Upper lobe of left lung (tissue), 6 donors: ENCODE results near the gene CBFA2T3. TPM values are rescaled to one million over a fixed set of nuclear protein-coding genes. Genes with fewer than 3 reads are reported as not detected.

Experiments used
- ATAC-seq, 2 donors: fragments of 200-7000 bp; cut with Tn5 transposase; one replicate each; pipeline ENCODE4 v1.9.1; 2022; ENCODE audit warnings: mild to moderate bottlenecking in 2 of 2, moderate library complexity in 2 of 2; ENCODE audit not compliant: low FRiP score in 2 of 2
- DNase-seq, 2 donors: peaks; one replicate each; pipeline ENCODE4 v3.0.0-alpha.2; 2019 to 2020
- H3K27ac ChIP-seq, 4 donors: fragments of 200-600 bp; sonication (generic); one replicate each; pipeline ENCODE4 v1.5.1; 2016 to 2019
- H3K27me3 ChIP-seq, 4 donors: fragments of 200-600 bp; sonication (generic); one replicate each; pipeline ENCODE4 v1.5.1; 2017 to 2019
- H3K36me3 ChIP-seq, 4 donors: fragments of 200-600 bp; sonication (generic); one replicate each; pipeline ENCODE4 v1.5.1; 2016 to 2019
- H3K4me1 ChIP-seq, 4 donors: fragments of 200-600 bp; sonication (generic); one replicate each; pipeline ENCODE4 v1.5.1; 2018 to 2019
- H3K4me3 ChIP-seq, 4 donors: fragments of 200-600 bp; sonication (generic); one replicate each; pipeline ENCODE4 v1.5.1; 2017 to 2019; ENCODE audit warnings: mild to moderate bottlenecking in 2 of 4, moderate library complexity in 1 of 4
- H3K9me3 ChIP-seq, 4 donors: fragments of 200-600 bp; sonication (generic); one replicate each; pipeline ENCODE4 v1.5.1; 2018 to 2019
- CTCF ChIP-seq, 6 experiments: fragments of 450-650 bp in 4 of 6; fragments of 200-600 bp in 2 of 6; sonication (generic) in 2 of 6; IDR thresholded peaks; one replicate each; pipeline ENCODE4 v1.5.1; 2016 to 2019; ENCODE audit warnings: antibody characterized with exemption in 6 of 6
- EP300 ChIP-seq, 4 donors: sonication (generic); formaldehyde crosslinking; IDR thresholded peaks; one replicate each; pipeline ENCODE4 v1.5.1; 2017; ENCODE audit warnings: antibody characterized with exemption in 4 of 4, control low read depth in 2 of 4
- POLR2A ChIP-seq, 4 donors: fragments of 450-650 bp; IDR thresholded peaks; one replicate each; pipeline ENCODE4 v1.5.1; 2016 to 2017; ENCODE audit warnings: antibody characterized with exemption in 4 of 4, mild to moderate bottlenecking in 2 of 4
- POLR2AphosphoS5 ChIP-seq, 2 donors: sonication (generic); formaldehyde crosslinking; IDR thresholded peaks; one replicate each; pipeline ENCODE4 v1.5.1; 2017; ENCODE audit warnings: antibody characterized with exemption in 2 of 2
- WGBS, 2 donors: methylation state at CpG; one replicate each; pipeline ENCODE4 v1.1.5; 2017 to 2018; 5-methylcytosine and 5-hydroxymethylcytosine counted together
- total RNA-seq, 6 donors: library from RNA; depleted of rRNA in 4 of 6; stranded (reverse); fragments of >200 nt in 4 of 6; gene quantifications; one replicate each; pipeline versions ENCODE4 v1.1.0 to v1.2.1, GENCODE V29; 2016 to 2021
- donor health status: DM: no; HTN: no; CAD: no; lungs with moderate emphysema.
- donor health status: DM: no; HTN: yes; CAD: no; lungs with severe emphysema.

CBFA2T3 gene
- total RNA-seq, 6 donors from 2014 or later: 2.7 to 33.5 (median 15.2) TPM

GRCh38 chr16:88994695-88995094, 17.7 kb upstream of the CBFA2T3 start:
- Histone ChIP-seq H3K4me3 (no peak overlapping the region), H3K27ac (no peak overlapping the region), H3K4me1 (peaks cover 0 to 16% (median 6%) of the 10 kb centered on the region in 4 donors), H3K9me3 (peaks cover 0 to 21% (median 14%) of the 10 kb centered on the region in 4 donors), H3K36me3 (no peaks in the 10 kb centered on the region), H3K27me3 (peaks cover 0 to 7% (median 3%) of the 10 kb centered on the region in 4 donors)
- WGBS, 2 donors: 50 to 52% methylated on average over 12 of the region's 12 CpGs
- ATAC-seq (no peak), DNase-seq (no peak)
- no peak for TF ChIP-seq POLR2AphosphoS5 (IDR thresholded peaks at IDR 0.05)
- TF ChIP-seq EP300 (IDR thresholded peaks at IDR 0.05): no peak

- ATAC-seq (no peak), DNase-seq (peak in 1 of 2 donors; percentile 32)
- H3K27me3 ChIP-seq: peaks cover 0 to 7% (median 3%) of the 10 kb centered on the region in 4 donors
- TF ChIP-seq POLR2A (IDR thresholded peaks at IDR 0.05) (no peak), EP300 (IDR thresholded peaks at IDR 0.05) (no peak)
- peaks cover 0 to 21% (median 14%) of the 10 kb centered on the region in 4 donors for H3K9me3 ChIP-seq
- no peak overlapping the region for H3K27ac ChIP-seq
- H3K36me3 ChIP-seq: no peaks in the 10 kb centered on the region
- peaks cover 0 to 14% (median 6%) of the 10 kb centered on the region in 4 donors for H3K4me1 ChIP-seq
- H3K4me3 ChIP-seq: no peak overlapping the region
- WGBS, 2 donors: 44 to 72% methylated on average over 3 to 19 of the region's 19 CpGs
Observed at GRCh38 chr16:88993946-88994600, 17.1 kb upstream of the CBFA2T3 start.

- 2 to 4% methylated on average over 4 of the region's 6 CpGs for WGBS, 2 donors
- ATAC-seq: no peak
Observed at GRCh38 chr16:88993166-88993761, 16.3 kb upstream of the CBFA2T3 start.

GRCh38 chr16:88992351-88993165, 15.6 kb upstream of the CBFA2T3 start:
- Histone ChIP-seq H3K27ac (no peak overlapping the region), H3K27me3 (peaks cover 0 to 7% (median 3%) of the 10 kb centered on the region in 4 donors), H3K9me3 (peaks cover 0 to 7% (median 5%) of the 10 kb centered on the region in 4 donors), H3K36me3 (no peaks in the 10 kb centered on the region), H3K4me1 (peaks cover 0 to 13% (median 6%) of the 10 kb centered on the region in 4 donors), H3K4me3 (no peak overlapping the region)
- whole genome bisulfite sequencing, 2 donors: 53 to 59% methylated on average over 10 to 28 of the region's 36 CpGs
- ATAC-seq: no peak
- peak in 1 of 2 donors; percentile 65 for DNase-seq
- TF ChIP-seq EP300 (IDR thresholded peaks at IDR 0.05) (no peak), POLR2A (IDR thresholded peaks at IDR 0.05) (no peak), POLR2AphosphoS5 (IDR thresholded peaks at IDR 0.05) (no peak), CTCF (IDR thresholded peaks at IDR 0.05) (no peak)

More at GRCh38 chr16:88993166-88993761, 16.3 kb upstream of the CBFA2T3 start:
- Histone ChIP-seq H3K27ac (no peak overlapping the region), H3K9me3 (peaks cover 0 to 14% (median 12%) of the 10 kb centered on the region in 4 donors), H3K27me3 (peaks cover 0 to 7% (median 3%) of the 10 kb centered on the region in 4 donors), H3K4me1 (peaks cover 0 to 13% (median 6%) of the 10 kb centered on the region in 4 donors), H3K4me3 (no peak overlapping the region), H3K36me3 (no peaks in the 10 kb centered on the region)
- TF ChIP-seq CTCF (IDR thresholded peaks at IDR 0.05): no peak
- no peak for TF ChIP-seq EP300 (IDR thresholded peaks at IDR 0.05)
- no peak for TF ChIP-seq POLR2AphosphoS5 (IDR thresholded peaks at IDR 0.05)
- no peak for TF ChIP-seq POLR2A (IDR thresholded peaks at IDR 0.05)
- peak in 1 of 2 donors; percentile 49 for DNase-seq

GRCh38 chr16:88991813-88992350, 14.9 kb upstream of the CBFA2T3 start:
- Histone ChIP-seq H3K27me3 (peaks cover 0 to 7% (median 3%) of the 10 kb centered on the region in 4 donors), H3K4me3 (no peak overlapping the region), H3K36me3 (no peaks in the 10 kb centered on the region), H3K4me1 (peaks cover 0 to 13% (median 6%) of the 10 kb centered on the region in 4 donors), H3K27ac (no peak overlapping the region), H3K9me3 (peaks cover 0 to under 1% (median 0%) of the 10 kb centered on the region in 4 donors)
- 71 to 88% methylated on average over 8 to 19 of the region's 19 CpGs for WGBS, 2 donors
- no peak for ATAC-seq
- TF ChIP-seq POLR2A (IDR thresholded peaks at IDR 0.05): no peak
- TF ChIP-seq EP300 (IDR thresholded peaks at IDR 0.05): no peak
- no peak for TF ChIP-seq POLR2AphosphoS5 (IDR thresholded peaks at IDR 0.05)
- no peak for TF ChIP-seq CTCF (IDR thresholded peaks at IDR 0.05)
- peak in 1 of 2 donors; percentile 69 for DNase-seq
